ENCODE data around the gene ZFYVE21. TPM values are rescaled to one million over a fixed set of nuclear protein-coding genes. Genes with fewer than 3 reads are reported as not detected.

ZFYVE21 gene
- total and polyA plus RNA-seq, 4 donors: 28.0 to 36.9 (median 30.8) TPM

DNA sequence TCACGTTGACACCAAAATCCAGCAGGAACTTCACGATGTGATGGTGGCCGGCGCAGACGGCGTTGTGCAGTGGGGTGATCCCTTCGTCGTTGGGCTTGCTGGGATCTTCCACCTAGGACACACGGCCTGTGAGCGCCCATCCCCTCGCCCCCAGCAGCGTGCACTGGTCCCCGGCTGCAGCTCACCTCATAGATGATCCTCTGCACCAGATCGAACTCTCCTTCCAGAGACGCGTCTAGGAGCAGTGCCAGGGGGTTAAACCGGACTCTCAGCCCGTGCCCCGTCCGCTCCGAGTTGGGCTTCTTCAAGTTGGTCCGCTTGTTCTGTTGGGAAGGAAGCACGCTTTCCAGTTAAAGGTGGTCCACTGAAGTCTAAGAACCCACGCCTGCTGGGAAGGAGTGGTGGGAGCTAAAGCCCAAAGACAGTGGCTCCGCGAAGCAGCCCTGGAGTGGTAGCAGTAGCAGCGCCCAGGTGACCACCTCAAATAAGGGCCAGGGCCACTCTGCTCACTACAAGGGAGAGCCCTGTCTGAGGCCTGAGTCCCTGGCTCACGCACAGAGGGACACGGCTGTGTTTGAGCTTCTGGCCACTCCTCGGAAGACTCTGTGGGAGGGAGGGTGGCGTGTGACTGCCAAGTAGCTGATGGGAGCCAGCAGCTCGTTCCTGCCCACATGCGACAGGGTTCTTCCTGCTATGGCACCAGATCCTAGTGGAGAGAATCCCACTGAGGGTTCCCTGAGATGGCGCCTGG, 23.3 kb downstream of the ZFYVE21 start:
- WGBS: 95% methylated on average over 34 of the region's 34 CpGs
- Histone ChIP-seq H3K36me3 (ENCODE audit: control insufficient read depth in 4 of 4, insufficient read depth in 3 of 4, low read depth in 1 of 4, low read length in 3 of 4) (peaks cover 3 to 36% (median 12%) of the 10 kb centered on the region in 4 donors), H3K9me3 (ENCODE audit: control insufficient read depth in 4 of 4, low read length in 3 of 4) (no peaks in the 10 kb centered on the region), H3K9ac (ENCODE audit: low read depth in 1 of 2, low read length in 2 of 2) (no peak overlapping the region), H3K27me3 (ENCODE audit: control insufficient read depth in 4 of 4, insufficient read depth in 4 of 4, low read length in 3 of 4) (no peaks in the 10 kb centered on the region), H3K4me3 (ENCODE audit: low read depth in 1 of 3, low read length in 3 of 3) (no peak overlapping the region), H3K27ac (ENCODE audit: low read depth in 1 of 2, low read length in 2 of 2) (no peak overlapping the region), H3K4me1 (ENCODE audit: control insufficient read depth in 4 of 4, insufficient read depth in 4 of 4, low read length in 3 of 4) (peaks cover 0 to 4% (median 1%) of the 10 kb centered on the region in 4 donors)
- no peak for DNase-seq (ENCODE audit: low spot score)
- no peak for TF ChIP-seq NR2F2 (IDR thresholded peaks at IDR 0.05)
- TF ChIP-seq TAF1 (conservative IDR thresholded peaks at IDR 0.05): no peak
- TF ChIP-seq FOXA2 (IDR thresholded peaks at IDR 0.05): no peak
- TF ChIP-seq YY1 (IDR thresholded peaks at IDR 0.05): no peak
- TF ChIP-seq, protein P1, sequence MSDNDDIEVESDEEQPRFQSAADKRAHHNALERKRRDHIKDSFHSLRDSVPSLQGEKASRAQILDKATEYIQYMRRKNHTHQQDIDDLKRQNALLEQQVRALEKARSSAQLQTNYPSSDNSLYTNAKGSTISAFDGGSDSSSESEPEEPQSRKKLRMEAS (IDR thresholded peaks at IDR 0.05): no peak
- no peak for TF ChIP-seq SP1 (IDR thresholded peaks at IDR 0.05)

DNA sequence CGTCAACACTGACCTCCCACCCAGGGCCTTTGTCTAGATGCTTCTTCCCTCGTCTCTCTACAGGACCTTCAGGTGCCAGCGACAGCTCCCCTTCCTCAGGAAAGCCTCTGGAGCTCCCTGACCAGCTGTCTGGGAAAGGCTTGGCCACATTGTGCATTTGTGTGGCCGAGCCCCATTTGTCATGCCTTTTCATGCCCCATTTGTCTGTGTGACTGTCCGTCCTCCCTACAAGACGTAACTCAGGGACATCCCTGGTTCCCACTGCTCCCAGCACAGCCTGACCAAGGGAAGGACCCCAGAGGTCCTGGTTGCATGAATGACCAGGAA, 23.8 kb downstream of the ZFYVE21 start:
- Histone ChIP-seq H3K27ac (ENCODE audit: low read depth in 1 of 2, low read length in 2 of 2) (no peak overlapping the region), H3K9ac (ENCODE audit: low read depth in 1 of 2, low read length in 2 of 2) (no peak overlapping the region), H3K27me3 (ENCODE audit: control insufficient read depth in 4 of 4, insufficient read depth in 4 of 4, low read length in 3 of 4) (no peaks in the 10 kb centered on the region), H3K4me1 (ENCODE audit: control insufficient read depth in 4 of 4, insufficient read depth in 4 of 4, low read length in 3 of 4) (peaks cover 0 to 4% (median 1%) of the 10 kb centered on the region in 4 donors), H3K4me3 (ENCODE audit: low read depth in 1 of 3, low read length in 3 of 3) (no peak overlapping the region), H3K9me3 (ENCODE audit: control insufficient read depth in 4 of 4, low read length in 3 of 4) (no peaks in the 10 kb centered on the region), H3K36me3 (ENCODE audit: control insufficient read depth in 4 of 4, insufficient read depth in 3 of 4, low read depth in 1 of 4, low read length in 3 of 4) (peaks cover 3 to 34% (median 12%) of the 10 kb centered on the region in 4 donors)
- TF ChIP-seq YY1 (IDR thresholded peaks at IDR 0.05) (no peak), RXRA (IDR thresholded peaks at IDR 0.05) (no peak), NR2F2 (IDR thresholded peaks at IDR 0.05) (no peak), RAD21 (IDR thresholded peaks at IDR 0.05) (no peak), GABPA (IDR thresholded peaks at IDR 0.05 in 1 of 2, conservative IDR thresholded peaks at IDR 0.05 in 1 of 2) (no peak), JUND (IDR thresholded peaks at IDR 0.05) (no peak), HNF4A (conservative IDR thresholded peaks at IDR 0.05) (no peak), FOXA1 (IDR thresholded peaks at IDR 0.05) (no peak)
- TF ChIP-seq, protein P2, sequence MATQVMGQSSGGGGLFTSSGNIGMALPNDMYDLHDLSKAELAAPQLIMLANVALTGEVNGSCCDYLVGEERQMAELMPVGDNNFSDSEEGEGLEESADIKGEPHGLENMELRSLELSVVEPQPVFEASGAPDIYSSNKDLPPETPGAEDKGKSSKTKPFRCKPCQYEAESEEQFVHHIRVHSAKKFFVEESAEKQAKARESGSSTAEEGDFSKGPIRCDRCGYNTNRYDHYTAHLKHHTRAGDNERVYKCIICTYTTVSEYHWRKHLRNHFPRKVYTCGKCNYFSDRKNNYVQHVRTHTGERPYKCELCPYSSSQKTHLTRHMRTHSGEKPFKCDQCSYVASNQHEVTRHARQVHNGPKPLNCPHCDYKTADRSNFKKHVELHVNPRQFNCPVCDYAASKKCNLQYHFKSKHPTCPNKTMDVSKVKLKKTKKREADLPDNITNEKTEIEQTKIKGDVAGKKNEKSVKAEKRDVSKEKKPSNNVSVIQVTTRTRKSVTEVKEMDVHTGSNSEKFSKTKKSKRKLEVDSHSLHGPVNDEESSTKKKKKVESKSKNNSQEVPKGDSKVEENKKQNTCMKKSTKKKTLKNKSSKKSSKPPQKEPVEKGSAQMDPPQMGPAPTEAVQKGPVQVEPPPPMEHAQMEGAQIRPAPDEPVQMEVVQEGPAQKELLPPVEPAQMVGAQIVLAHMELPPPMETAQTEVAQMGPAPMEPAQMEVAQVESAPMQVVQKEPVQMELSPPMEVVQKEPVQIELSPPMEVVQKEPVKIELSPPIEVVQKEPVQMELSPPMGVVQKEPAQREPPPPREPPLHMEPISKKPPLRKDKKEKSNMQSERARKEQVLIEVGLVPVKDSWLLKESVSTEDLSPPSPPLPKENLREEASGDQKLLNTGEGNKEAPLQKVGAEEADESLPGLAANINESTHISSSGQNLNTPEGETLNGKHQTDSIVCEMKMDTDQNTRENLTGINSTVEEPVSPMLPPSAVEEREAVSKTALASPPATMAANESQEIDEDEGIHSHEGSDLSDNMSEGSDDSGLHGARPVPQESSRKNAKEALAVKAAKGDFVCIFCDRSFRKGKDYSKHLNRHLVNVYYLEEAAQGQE (IDR thresholded peaks at IDR 0.05): no peak
- TF ChIP-seq, protein P3, sequence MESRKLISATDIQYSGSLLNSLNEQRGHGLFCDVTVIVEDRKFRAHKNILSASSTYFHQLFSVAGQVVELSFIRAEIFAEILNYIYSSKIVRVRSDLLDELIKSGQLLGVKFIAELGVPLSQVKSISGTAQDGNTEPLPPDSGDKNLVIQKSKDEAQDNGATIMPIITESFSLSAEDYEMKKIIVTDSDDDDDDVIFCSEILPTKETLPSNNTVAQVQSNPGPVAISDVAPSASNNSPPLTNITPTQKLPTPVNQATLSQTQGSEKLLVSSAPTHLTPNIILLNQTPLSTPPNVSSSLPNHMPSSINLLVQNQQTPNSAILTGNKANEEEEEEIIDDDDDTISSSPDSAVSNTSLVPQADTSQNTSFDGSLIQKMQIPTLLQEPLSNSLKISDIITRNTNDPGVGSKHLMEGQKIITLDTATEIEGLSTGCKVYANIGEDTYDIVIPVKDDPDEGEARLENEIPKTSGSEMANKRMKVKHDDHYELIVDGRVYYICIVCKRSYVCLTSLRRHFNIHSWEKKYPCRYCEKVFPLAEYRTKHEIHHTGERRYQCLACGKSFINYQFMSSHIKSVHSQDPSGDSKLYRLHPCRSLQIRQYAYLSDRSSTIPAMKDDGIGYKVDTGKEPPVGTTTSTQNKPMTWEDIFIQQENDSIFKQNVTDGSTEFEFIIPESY (IDR thresholded peaks at IDR 0.05): no peak
- no peak for DNase-seq (ENCODE audit: low spot score)
- 95% methylated on average over 6 of the region's 6 CpGs for WGBS

Data from liver (tissue), 9 donors.